ENCODE measurements around the gene SLC4A5. TPM values are rescaled to one million over a fixed set of nuclear protein-coding genes. Genes with fewer than 3 reads are reported as not detected.

Gene SLC4A5
- total RNA-seq, 2 donors from 2014 or later, result 0.45 to 2.8 TPM

GRCh38 chr2:74198023-74198460 is 145.2 kb downstream of the SLC4A5 start:
- Histone ChIP-seq H3K9me3 (no peaks in the 10 kb centered on the region), H3K9ac (ENCODE audit: low read depth in 2 of 2, low read length in 2 of 2) (no peak overlapping the region), H3K4me1 (no peaks in the 10 kb centered on the region), H3K36me3 (no peaks in the 10 kb centered on the region), H3K4me3 (peak overlapping the region; percentile 94), H3K27me3 (no peaks in the 10 kb centered on the region), H3K27ac (peak overlapping the region; percentile 95)
- intact Hi-C loops (cut with DNase I), result no loop called here
- no peak for DNase-seq
- TF ChIP-seq CTCF (IDR thresholded peaks at IDR 0.05), result no peak

- no peaks in the 10 kb centered on the region for H3K36me3 ChIP-seq
- DNase-seq, result no peak
- no peak for TF ChIP-seq CTCF (IDR thresholded peaks at IDR 0.05)
- no peaks in the 10 kb centered on the region for H3K4me1 ChIP-seq
- no peaks in the 10 kb centered on the region for H3K9me3 ChIP-seq
- H3K27ac ChIP-seq, result no peak overlapping the region
- intact Hi-C loops (cut with DNase I), result no loop called here
- H3K9ac ChIP-seq (ENCODE audit: low read depth in 2 of 2, low read length in 2 of 2), result no peak overlapping the region
- H3K4me3 ChIP-seq, result no peak overlapping the region
- no peaks in the 10 kb centered on the region for H3K27me3 ChIP-seq
These were observed 146.2 kb downstream of the SLC4A5 start for GRCh38 chr2:74197049-74197448.

- no peak for TF ChIP-seq CTCF (IDR thresholded peaks at IDR 0.05)
- Histone ChIP-seq H3K9ac (ENCODE audit: low read depth in 2 of 2, low read length in 2 of 2) (no peak overlapping the region), H3K4me3 (no peak overlapping the region), H3K36me3 (no peaks in the 10 kb centered on the region), H3K27me3 (no peaks in the 10 kb centered on the region), H3K4me1 (no peaks in the 10 kb centered on the region), H3K27ac (no peak overlapping the region), H3K9me3 (no peaks in the 10 kb centered on the region)
- intact Hi-C loops (cut with DNase I), result no loop called here
- no peak for DNase-seq
These were observed 148.4 kb downstream of the SLC4A5 start for GRCh38 chr2:74194799-74195198.

- intact Hi-C loops (cut with DNase I), result no loop called here
- no peak for DNase-seq
- TF ChIP-seq CTCF (IDR thresholded peaks at IDR 0.05), result no peak
These were observed 151.4 kb downstream of the SLC4A5 start for GRCh38 chr2:74191596-74192380.

GRCh38 chr2:74188696-74189095 is 154.5 kb downstream of the SLC4A5 start:
- TF ChIP-seq CTCF (IDR thresholded peaks at IDR 0.05), result no peak
- H3K9ac ChIP-seq (ENCODE audit: low read depth in 2 of 2, low read length in 2 of 2), result no peak overlapping the region

More at GRCh38 chr2:74191596-74192380, 151.4 kb downstream of the SLC4A5 start:
- H3K27ac ChIP-seq, result no peak overlapping the region
- H3K9ac ChIP-seq (ENCODE audit: low read depth in 2 of 2, low read length in 2 of 2), result no peak overlapping the region
- no peaks in the 10 kb centered on the region for H3K27me3 ChIP-seq
- no peak overlapping the region for H3K4me3 ChIP-seq
- H3K36me3 ChIP-seq, result no peaks in the 10 kb centered on the region
- no peaks in the 10 kb centered on the region for H3K4me1 ChIP-seq
- H3K9me3 ChIP-seq, result no peaks in the 10 kb centered on the region

More at GRCh38 chr2:74188696-74189095, 154.5 kb downstream of the SLC4A5 start:
- Histone ChIP-seq H3K4me1 (no peaks in the 10 kb centered on the region), H3K9me3 (no peaks in the 10 kb centered on the region), H3K27ac (no peak overlapping the region), H3K36me3 (no peaks in the 10 kb centered on the region), H3K4me3 (no peak overlapping the region), H3K27me3 (no peaks in the 10 kb centered on the region)
- intact Hi-C loops (cut with DNase I), result no loop called here
- no peak for DNase-seq

All from colonic mucosa (tissue), 4 donors.